GM21723 (cell line): Measurements from ENCODE around the gene PKP4.

Source experiments
- ATAC-seq: cut with Tn5 transposase; IDR thresholded peaks from one replicate; pipeline ENCODE4 v1.9.1; 2021; ENCODE audit warnings: mild to moderate bottlenecking, moderate library complexity; ENCODE audit not compliant: unreplicated experiment

The PKP4 gene

DNA sequence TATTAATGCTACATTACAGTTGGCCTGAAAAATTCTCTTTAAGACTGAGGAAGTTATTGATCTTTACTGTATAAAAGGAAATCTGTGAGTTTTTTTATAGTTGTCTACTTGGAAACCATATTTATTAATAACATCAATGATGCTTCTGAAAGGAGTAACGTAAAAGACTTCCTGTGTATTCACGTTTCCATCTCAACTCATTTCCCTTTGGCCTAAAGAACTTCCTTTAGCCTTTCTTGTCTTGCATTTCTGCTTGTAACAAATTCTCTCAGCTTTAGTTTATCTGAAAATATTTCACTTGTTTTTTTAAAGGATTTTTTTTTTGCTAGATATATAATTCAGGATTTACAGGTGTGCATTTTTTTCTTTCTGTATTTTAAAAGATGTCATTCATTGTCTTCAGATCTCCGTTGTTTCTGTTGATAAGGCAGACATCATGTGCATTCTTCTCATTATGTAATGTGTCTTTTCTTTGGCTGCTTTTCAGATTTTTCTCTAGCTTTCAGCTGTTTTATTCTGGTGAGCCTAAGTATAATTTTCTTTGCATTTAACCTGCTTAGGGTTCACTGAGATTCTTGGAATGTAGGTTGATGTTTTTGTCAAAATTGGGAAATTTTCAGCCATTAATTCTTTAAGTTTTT is 179.3 kb downstream of the PKP4 start:
- no peak for ATAC-seq

DNA sequence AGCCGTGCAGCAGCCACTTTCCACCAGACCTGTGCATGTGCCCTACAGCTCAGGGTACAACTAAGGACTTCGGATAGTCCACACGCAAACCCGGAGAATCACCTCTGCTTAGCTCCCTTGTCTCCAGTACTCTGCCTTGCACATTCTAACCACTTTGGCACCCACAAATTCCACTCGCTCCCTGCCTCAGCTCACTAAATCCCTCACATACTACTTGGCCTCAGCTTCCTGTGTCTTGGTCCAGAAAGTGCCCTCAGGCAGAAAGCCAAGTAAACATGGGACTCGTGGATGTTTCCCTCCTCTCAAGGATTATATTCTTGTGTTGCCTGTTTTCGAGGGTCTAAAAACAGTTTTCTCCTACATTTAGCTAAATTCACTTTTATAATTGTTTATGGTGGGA is 180.6 kb downstream of the PKP4 start:
- ATAC-seq, result no peak

DNA sequence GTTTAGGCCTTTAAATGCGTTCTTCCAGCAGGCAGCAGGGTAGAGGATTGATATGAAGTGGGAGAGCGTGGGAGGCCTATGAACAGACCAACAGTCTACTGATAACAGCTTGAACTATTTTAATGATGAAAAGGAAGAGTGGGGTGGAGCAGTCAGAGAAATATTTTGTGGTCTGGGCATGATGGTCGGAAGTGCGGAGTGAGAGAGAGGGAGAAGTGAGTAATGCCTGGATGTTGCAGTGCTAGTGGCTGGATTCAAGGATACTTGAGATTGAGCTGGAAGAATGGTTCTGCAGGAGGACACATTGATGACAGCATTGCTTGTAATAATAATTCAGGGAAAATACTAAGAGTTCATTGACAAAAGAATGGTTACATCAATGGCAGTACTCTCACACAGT is 187.4 kb downstream of the PKP4 start:
- ATAC-seq, result no peak

GRCh38 chr2:158645299-158645698 is 188.5 kb downstream of the PKP4 start:
- ATAC-seq, result no peak

DNA sequence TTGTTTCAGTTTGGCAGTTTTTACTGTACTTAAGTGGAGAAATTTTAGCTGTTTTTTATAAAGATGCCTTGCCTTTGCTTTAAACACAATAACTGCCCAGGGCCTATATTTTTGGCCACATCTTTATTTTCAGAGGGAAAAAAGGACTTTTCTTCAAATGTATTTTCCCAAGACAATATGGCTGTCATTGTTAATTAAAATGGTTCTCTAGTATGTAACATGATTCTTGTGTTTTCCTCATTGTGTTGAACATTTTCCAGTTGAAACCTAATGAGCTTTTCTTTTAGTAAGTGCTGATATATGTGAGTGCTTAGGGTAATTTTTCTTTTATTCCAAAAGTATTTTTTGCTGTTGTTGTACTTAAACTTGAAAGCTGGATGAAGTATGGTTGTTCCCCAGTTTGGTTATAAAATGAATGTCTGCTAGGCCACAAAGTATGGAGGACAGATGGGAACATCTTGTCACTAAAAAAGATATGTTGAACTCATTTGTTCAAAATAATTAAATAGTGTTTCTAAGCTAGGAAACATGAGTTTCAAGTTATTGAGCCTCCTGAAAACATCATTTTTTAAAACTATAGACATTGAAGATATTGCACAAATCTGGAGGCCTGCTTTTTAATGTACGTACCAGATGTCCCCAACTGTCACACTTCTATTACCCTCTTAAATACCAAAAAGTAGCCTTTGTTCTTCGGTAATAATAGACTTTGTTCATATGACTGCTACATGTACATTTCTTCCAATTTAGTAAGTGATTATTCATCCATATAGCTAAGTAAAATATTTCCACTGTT is 190.9 kb downstream of the PKP4 start:
- ATAC-seq, result no peak

DNA sequence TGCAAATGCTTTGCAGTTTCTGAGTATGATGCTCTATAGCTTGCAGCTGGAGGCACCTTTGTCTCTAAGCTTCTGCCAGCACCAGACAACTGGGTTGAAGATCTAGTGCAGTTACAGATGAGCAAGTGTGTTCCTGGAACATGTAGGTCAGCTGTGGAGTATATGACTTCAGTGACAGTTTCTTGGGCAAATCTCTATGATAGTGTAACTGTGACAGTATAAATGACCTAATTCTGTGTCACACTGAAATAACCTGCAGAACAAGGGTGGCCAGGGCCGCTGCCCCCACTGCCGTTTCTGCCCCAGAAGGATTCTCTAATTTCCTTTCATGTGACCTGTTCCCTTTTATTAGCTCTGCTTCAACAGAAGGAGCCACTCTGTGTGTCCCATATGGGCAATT is 193.1 kb downstream of the PKP4 start:
- no peak for ATAC-seq

GRCh38 chr2:158650646-158651357 is 194.1 kb downstream of the PKP4 start:
- no peak for ATAC-seq

DNA sequence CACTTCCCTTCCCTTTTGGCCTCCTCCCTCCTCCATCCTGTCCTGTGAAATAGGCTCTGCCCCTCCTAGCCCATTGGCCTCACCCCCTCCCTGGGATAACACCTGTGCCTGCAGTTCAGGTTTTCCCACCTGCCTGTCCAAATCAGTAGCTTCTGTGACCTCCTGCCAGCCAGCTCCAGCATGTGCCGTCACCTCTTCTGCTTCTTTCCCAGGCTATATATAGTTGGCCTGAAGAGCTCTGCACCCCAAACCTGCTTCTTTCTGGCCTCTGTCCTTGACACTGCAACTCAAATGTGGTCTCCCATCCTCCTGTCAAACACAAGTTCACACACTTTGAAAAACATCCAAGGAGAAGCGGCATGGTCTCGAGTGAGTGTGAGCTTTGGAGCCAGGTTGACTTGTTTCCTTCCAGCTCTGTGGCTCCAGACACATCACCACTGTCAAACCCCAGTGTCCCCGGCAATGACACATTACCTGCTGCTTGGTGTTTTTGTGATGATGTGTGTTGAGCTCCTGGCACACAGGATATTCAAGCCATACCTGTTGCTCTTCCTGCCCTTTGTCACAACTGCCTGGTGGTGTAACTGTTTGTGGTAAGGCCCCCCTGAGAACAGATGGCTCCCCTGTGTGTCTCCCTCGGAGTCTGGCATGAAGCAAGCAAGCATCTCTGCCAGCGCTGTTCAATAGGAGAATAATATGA is 194.8 kb downstream of the PKP4 start:
- ATAC-seq, result no peak

- no peak for ATAC-seq
Measured at GRCh38 chr2:158655628-158656027, 198.9 kb downstream of the PKP4 start.

GRCh38 chr2:158656492-158657229 is 199.9 kb downstream of the PKP4 start:
- ATAC-seq, result no peak

DNA sequence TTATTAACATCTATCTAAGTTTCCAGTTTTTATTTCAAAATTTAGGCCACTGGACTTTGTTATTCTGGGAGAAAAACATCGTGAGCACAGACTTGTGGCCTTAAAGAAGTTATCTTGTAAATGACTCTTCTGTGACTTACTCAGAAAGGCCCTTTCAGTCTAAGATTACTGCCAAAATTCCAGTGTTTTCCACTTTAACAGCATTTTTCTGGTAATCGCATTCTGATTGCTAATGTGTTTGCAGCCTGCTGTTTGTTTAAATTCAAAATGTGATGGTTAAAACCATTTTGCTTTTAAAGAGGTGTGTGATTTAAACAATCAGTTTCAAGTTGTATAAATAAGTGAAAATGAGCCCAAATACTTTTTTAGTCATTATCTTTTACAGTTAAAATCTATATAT is 201.6 kb downstream of the PKP4 start:
- no peak for ATAC-seq

GRCh38 chr2:158659483-158659882 is 202.7 kb downstream of the PKP4 start:
- ATAC-seq, result no peak

DNA sequence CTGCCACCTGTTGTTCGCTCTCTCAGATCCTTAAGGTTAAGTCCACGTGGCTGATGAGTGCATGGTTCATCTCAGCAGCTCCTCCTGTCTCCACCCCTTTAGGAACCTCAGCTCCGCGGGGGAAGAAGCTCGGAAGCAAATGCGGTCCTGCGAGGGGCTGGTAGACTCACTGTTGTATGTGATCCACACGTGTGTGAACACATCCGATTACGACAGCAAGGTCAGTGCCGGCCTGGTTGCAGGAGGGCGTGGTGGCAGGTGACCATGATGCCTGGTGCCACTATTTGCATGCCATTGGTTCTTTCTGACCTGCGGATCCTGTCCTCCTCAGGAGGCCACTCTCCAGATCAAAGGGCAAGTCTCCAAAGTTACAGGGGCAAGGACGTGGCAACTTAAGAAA is 204.5 kb downstream of the PKP4 start:
- ATAC-seq, result no peak

GRCh38 chr2:158662421-158662820 is 205.7 kb downstream of the PKP4 start:
- ATAC-seq, result no peak

- ATAC-seq, result no peak
Measured at GRCh38 chr2:158663796-158664195, 207.0 kb downstream of the PKP4 start.

DNA sequence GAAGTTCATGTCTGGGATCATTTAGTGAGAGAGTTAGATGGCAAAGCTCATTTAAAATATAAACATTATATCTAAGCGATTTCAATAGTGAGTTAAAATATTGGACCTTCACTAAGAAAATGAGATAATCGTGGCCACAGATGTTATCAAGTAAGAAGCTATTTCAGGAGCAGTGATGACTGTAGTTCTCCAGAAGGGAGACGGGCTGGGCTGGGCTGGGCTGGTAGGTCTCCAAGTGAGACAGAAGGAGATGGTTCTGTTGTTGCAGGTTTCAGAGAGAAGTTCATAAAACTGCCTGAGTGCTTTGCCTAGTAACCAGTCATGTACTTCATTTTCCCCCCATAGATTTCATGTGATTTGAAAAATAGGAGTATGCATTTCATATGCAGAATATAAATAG is 208.2 kb downstream of the PKP4 start:
- ATAC-seq, result no peak

GRCh38 chr2:158665536-158666302 is 209.0 kb downstream of the PKP4 start:
- ATAC-seq, result no peak

GRCh38 chr2:158666969-158667368 is 210.2 kb downstream of the PKP4 start:
- no peak for ATAC-seq

DNA sequence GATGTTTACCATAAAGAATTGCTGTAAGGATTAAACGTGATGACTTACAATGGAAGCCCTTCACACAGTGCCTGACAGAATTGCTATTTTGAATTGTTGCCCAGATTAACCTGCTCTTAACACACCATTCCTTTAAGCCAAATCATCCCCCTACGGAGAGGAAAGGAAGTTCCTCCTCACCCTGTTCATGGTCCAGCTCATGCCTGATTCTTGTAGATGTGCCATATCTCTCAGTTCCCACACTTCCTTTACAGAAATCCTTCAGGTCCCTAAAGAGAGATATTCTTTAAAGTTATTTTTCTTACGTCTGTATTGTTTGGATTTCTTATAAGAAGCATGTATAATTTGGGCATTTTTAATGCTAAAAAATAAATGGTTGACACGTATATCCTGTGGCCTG is 210.8 kb downstream of the PKP4 start:
- ATAC-seq, result no peak
